IPS DF 4.7 (cell line): ENCODE data around the gene DIPK1B.
"Not testable (repeated sequence)": the region's sequence is repeated elsewhere in the genome, so short reads cannot be mapped to it uniquely, and the experiment has no call there.

Experiments used
- DNase-seq: peaks from one replicate; pipeline ENCODE4 v3.0.0-alpha.2; 2013; ENCODE audit warnings: low spot score; ENCODE audit errors: extremely low read depth

The DIPK1B gene

DNA sequence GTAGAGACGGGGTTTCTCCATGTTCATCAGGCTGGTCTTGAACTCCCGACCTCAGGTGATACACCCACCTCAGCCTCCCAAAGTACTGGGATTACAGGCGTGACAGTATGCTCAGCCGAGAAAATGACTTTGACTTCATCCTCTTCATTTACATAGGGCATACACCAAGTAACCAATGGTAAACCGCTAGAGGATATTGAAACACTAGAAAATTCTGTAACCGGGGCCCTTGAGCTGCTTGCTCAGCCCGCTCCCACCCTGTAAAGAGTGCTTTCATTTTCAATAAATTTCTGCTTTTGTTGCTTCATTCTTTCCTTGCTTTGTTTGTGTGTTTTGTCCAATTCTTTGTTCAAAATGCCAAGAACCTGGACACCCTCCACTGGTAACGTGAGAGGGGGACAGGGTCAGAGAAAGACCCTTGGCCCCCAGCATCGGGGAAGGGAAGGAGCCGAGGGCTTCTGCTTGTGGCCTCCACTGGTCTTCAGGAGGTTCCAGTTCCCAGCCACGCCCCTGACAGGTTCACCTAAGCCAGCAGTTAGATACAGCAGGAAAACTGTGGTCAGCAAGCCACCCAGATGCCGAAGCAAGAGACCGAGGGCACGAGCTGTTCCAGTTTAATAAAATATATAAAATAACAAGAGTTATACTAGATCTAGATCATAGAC is 53.5 kb downstream of the DIPK1B start:
- DNase-seq = not testable (repeated sequence)

DNA sequence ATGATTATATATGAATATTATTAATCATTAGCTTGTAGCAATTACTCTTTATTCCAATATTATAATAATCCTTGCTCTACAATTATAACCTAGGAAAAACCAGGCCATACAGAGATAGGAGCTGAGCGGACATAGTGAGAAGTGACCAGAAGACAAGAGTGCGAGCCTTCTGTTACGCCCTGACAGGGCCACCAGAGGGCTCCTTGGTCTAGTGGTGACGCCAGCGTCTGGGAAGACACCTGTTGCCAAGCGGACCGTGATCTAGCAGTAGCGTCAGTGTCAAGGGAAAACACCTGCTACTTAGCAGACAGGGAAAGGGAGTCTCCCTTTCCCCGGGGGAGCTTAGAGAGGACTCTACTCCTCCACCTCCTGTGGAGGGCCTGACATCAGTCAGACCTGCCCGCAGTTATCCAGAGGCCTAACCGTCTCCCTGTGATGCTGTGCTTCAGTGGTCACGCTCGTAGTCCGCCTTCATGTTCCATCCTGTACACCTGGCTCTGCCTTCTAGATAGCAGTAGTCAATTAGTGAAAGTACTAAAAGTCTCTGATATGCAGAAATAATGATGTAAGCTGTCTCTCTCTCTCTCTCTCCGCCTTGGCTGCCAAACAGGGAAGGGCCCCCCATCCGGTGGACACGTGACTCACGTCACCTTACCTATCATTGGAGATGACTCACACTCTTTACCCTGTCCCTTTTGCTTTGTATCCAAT is 54.2 kb downstream of the DIPK1B start:
- not testable (repeated sequence) for DNase-seq

DNA sequence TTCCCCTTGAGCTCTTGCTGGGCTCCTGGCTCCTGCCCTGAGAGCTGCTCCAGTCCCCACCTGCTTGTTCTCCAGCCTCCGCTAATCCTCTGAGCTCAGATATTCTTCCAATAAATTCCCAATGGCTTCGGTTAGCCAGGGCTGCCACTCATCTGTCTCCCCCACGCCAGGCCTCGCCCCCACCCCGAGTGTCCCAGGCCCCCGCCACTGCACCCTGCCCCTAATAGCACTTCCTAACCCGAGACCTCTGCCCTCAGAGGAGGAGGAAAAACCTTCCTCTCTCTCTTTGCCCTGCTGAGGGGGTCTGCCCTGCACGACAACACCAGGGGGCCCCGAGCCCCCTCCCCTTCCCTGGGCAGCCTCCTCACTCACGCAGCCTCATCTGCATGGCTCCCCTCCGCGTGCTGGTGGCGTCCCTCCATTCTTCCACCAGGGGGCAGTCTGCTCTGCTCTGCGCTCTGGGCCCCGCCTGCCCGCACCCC is 57.4 kb downstream of the DIPK1B start:
- no peak for DNase-seq

DNA sequence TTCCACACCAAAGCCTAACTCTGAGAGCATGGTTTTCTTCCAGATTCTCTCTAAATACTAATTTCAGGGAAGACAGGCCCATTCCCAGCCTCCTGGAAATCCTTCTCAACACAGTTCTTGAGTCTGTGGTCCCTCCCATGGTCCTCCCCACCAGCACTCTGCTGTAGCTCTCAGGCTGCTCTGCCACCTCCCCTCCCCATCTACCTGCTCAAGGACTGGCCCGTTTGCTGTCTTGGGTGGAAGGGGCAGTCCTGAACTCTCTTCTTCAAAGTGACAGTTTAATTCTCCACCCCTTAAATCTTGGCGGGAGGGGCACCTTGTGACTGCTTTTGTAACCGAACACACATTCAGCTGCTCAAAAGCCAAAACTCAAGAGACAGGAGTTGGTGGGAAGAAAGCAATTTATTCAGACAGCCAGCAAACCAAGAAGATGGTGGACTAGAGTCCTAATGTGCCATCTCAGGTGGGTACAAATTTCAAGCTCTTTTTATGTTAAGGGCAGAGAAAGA is 59.6 kb downstream of the DIPK1B start:
- no peak for DNase-seq

DNA sequence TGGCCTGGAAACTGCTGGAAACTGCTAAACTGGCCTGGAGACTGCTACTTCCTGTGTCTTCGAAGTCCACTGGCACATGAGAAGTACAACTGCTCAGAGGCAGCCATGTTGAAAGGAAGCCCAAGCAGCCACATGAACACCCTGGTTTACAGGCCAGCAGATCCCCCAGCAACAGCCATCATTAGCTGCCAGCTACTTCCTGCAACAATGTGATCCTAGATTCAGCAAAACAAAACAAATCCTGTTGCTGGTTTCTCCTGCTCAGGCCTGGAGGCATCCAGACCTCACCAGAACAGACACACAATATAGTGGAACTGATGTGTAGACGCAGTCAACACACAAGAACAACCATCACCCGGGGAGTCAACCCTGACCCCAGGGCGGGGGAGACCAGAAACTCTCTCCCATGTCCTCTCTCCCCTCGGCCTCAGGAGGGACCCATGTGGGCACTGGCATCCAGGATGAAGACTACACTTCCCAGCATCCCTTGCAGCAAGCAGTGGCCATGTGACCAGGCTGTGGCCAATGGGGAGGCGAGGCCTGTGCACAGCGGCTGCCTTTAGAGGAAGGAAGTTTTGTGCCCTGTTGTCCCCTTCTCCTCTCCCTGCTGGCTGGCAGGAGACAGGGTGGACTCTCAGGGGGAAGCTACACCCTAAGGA is 61.1 kb downstream of the DIPK1B start:
- no peak for DNase-seq
